IMR-90 (cell line): Measurements from ENCODE around the gene WNT10A. TPM values are rescaled to one million over a fixed set of nuclear protein-coding genes. Genes with fewer than 3 reads are reported as not detected.

ENCODE experiments used
- ATAC-seq: fragments of 200-7000 bp; cut with Tn5 transposase; 2 replicates; pipeline ENCODE4 v1.9.1; 2020; ENCODE audit warnings: low read depth, mild to moderate bottlenecking, moderate library complexity
- BruUV-seq: library from RNA; stranded (reverse); fragments of 400-500 nt; replicated peaks from 2 replicates; lab custom pipeline; 2021; lab: Mats Ljungman, UMichigan
- CTCF ChIA-PET: fragments of 300-600 bp; formaldehyde crosslinking; extraction: SDS; loops from one replicate; lab custom pipeline; 2021; ENCODE audit warnings: antibody characterized with exemption; lab: Yijun Ruan, JAX
- POLR2A ChIA-PET: fragments of 300-600 bp; sonication (Branson Sonifier 250); formaldehyde crosslinking; loops from one replicate; lab custom pipeline; 2022; ENCODE audit warnings: antibody characterized with exemption; ENCODE audit not compliant: unreplicated experiment; lab: Charles Lee
- DNase-seq: peaks from one replicate; pipeline ENCODE4 v3.0.0; 2013
- H2AFZ ChIP-seq: replicated peaks from 2 replicates; pipeline ENCODE3; 2013; ENCODE audit warnings: low read length, mild to moderate bottlenecking; ENCODE audit not compliant: poor library complexity
- H2AK5ac ChIP-seq: 2 replicates; pipeline ENCODE4 v1.6.1; 2013; ENCODE audit warnings: low read depth, low read length, inconsistent platforms
- H2AK9ac ChIP-seq: replicated peaks from 2 replicates; pipeline ENCODE3; 2013; ENCODE audit warnings: mild to moderate bottlenecking, low read depth, low read length, moderate library complexity; ENCODE audit not compliant: poor library complexity
- H2BK120ac ChIP-seq: 2 replicates; pipeline ENCODE4 v1.6.1; 2013; ENCODE audit warnings: low read depth, low read length, inconsistent platforms
- H2BK15ac ChIP-seq: 3 replicates; pipeline ENCODE4 v1.6.1; 2013; ENCODE audit warnings: low read depth, low read length, inconsistent platforms
- H2BK20ac ChIP-seq: 2 replicates; pipeline ENCODE4 v1.6.1; 2013; ENCODE audit warnings: low read depth, mild to moderate bottlenecking, inconsistent platforms, low read length, moderate library complexity
- H2BK5ac ChIP-seq: 2 replicates; pipeline ENCODE4 v1.6.1; 2013; ENCODE audit warnings: mild to moderate bottlenecking, low read depth, low read length, inconsistent platforms; ENCODE audit not compliant: poor library complexity, severe bottlenecking
- H3K14ac ChIP-seq: replicated peaks from 2 replicates; pipeline ENCODE4 v1.6.1; 2013; ENCODE audit warnings: low read depth, low read length, inconsistent platforms
- H3K18ac ChIP-seq: 2 replicates; pipeline ENCODE4 v1.6.1; 2013; ENCODE audit warnings: low read depth, low read length, control low read depth
- H3K23ac ChIP-seq: 2 replicates; pipeline ENCODE4 v1.6.1; 2013; ENCODE audit warnings: low read depth, low read length, inconsistent platforms
- H3K27ac ChIP-seq: 2 replicates; pipeline ENCODE4 v1.5.1; 2013; ENCODE audit warnings: mild to moderate bottlenecking, control low read depth, low read length; ENCODE audit not compliant: insufficient read depth
- H3K27me3 ChIP-seq: 2 replicates; pipeline ENCODE4 v1.6.1; 2013; ENCODE audit warnings: low read length; ENCODE audit not compliant: control insufficient read depth, insufficient read depth
- H3K36me3 ChIP-seq: 2 replicates; pipeline ENCODE4 v1.6.1; 2013; ENCODE audit warnings: low read length, mixed read lengths; ENCODE audit not compliant: control insufficient read depth, insufficient read depth
- H3K4ac ChIP-seq: 2 replicates; pipeline ENCODE4 v1.6.1; 2013; ENCODE audit warnings: low read depth, low read length, inconsistent platforms
- H3K4me1 ChIP-seq: 2 replicates; pipeline ENCODE4 v1.6.1; 2013; ENCODE audit warnings: low read length, mixed read lengths; ENCODE audit not compliant: control insufficient read depth, insufficient read depth
- H3K4me2 ChIP-seq: 2 replicates; pipeline ENCODE4 v1.6.1; 2013; ENCODE audit warnings: low read depth, mild to moderate bottlenecking, control low read depth, low read length, moderate library complexity
- H3K4me3 ChIP-seq: 2 replicates; pipeline ENCODE4 v1.5.1; 2013; ENCODE audit warnings: low read depth, mild to moderate bottlenecking, control low read depth, low read length, moderate library complexity; ENCODE audit not compliant: insufficient read depth
- H3K56ac ChIP-seq: 2 replicates; pipeline ENCODE4 v1.6.1; 2013; ENCODE audit warnings: low read length, inconsistent platforms; ENCODE audit not compliant: insufficient read depth; ENCODE audit errors: extremely low read depth
- H3K79me1 ChIP-seq, 2 experiments: 2 replicates each; pipeline ENCODE4 v1.6.1; 2013; ENCODE audit warnings: low read length in 2 of 2, inconsistent platforms in 1 of 2, low read depth in 1 of 2
- H3K9ac ChIP-seq: 2 replicates; pipeline ENCODE4 v1.6.1; 2013; ENCODE audit warnings: low read depth, low read length, control low read depth
- H3K9me1 ChIP-seq: 2 replicates; pipeline ENCODE4 v1.6.1; 2013; ENCODE audit warnings: low read length, inconsistent platforms; ENCODE audit not compliant: insufficient read depth
- H3K9me3 ChIP-seq: 2 replicates; pipeline ENCODE4 v1.6.1; 2013; ENCODE audit warnings: low read length; ENCODE audit not compliant: control insufficient read depth, insufficient read depth
- H4K20me1 ChIP-seq: 2 replicates; pipeline ENCODE4 v1.6.1; 2013; ENCODE audit warnings: low read length, inconsistent platforms; ENCODE audit not compliant: insufficient read depth
- H4K5ac ChIP-seq: 2 replicates; pipeline ENCODE4 v1.6.1; 2013; ENCODE audit warnings: mild to moderate bottlenecking, low read depth, low read length, control low read depth
- H4K8ac ChIP-seq, 2 experiments: 2 replicates each; pipeline ENCODE4 v1.6.1; 2013; ENCODE audit warnings: low read depth in 2 of 2, low read length in 2 of 2, control low read depth in 1 of 2, inconsistent platforms in 1 of 2
- H4K91ac ChIP-seq: 2 replicates; pipeline ENCODE4 v1.6.1; 2013; ENCODE audit warnings: low read depth, low read length, inconsistent platforms; ENCODE audit not compliant: insufficient read depth
- CTCF ChIP-seq: conservative IDR thresholded peaks from 2 replicates; pipeline ENCODE4 v1.5.1; 2012; ENCODE audit warnings: mild to moderate bottlenecking, low read depth, low read length, improper control_type of control experiment
- MAZ ChIP-seq: IDR thresholded peaks from 2 replicates; pipeline ENCODE4 v1.6.1; 2012; ENCODE audit warnings: low read depth, mild to moderate bottlenecking, low read length, improper control_type of control experiment, moderate library complexity, borderline replicate concordance
- MXI1 ChIP-seq: IDR thresholded peaks from 2 replicates; pipeline ENCODE4 v1.6.1; 2012; ENCODE audit warnings: low read depth, mild to moderate bottlenecking, low read length, moderate library complexity, borderline replicate concordance
- WGBS, 2 experiments: methylation state at CpG; one replicate each; pipeline versions ENCODE4 v1.1.5 to v1.1.7; 2013; ENCODE audit warnings: missing lambda C conversion rate in 2 of 2; ENCODE audit not compliant: insufficient read length in 1 of 2; ENCODE audit errors: extremely low coverage in 2 of 2; 5-methylcytosine and 5-hydroxymethylcytosine counted together
- dilution Hi-C: fragments of 300-500 bp; cut with HindIII; formaldehyde crosslinking; loops from one replicate; pipeline ENCODE4 v1.14.3; 2018; ENCODE audit warnings: low sequenced_read_pairs; ENCODE audit not compliant: unreplicated experiment
- in situ Hi-C: fragments of 300-500 bp; cut with MboI; formaldehyde crosslinking; loops from 3 replicates; pipeline ENCODE4 v1.14.3; 2019; ENCODE audit warnings: low sequenced_read_pairs, inconsistent platforms, mixed read lengths
- intact Hi-C: fragments of 100-400 bp; cut with micrococcal nuclease; formaldehyde crosslinking; loops from 2 replicates; pipeline ENCODE4 v1.10.0; 2022
- polyA plus RNA-seq, 3 experiments: library from polyadenylated mRNA; depleted of rRNA; stranded (reverse); fragments of >200 nt; gene quantifications; 2 replicates each; pipeline ENCODE4 v1.2.3, GENCODE V29; 2012; ENCODE audit warnings: low replicate concordance in 1 of 3
- total RNA-seq: library from RNA; depleted of rRNA; stranded (reverse); fragments of >200 nt; gene quantifications from 2 replicates; pipeline ENCODE4 v1.2.3, GENCODE V29; 2012
- TF ChIP-seq, protein P1 (sequence below): fragments of 150-350 bp; IDR thresholded peaks from 2 replicates; pipeline ENCODE4 v1.6.1; 2016; ENCODE audit warnings: low read depth, mild to moderate bottlenecking, low read length, moderate library complexity, borderline replicate concordance

WNT10A gene
- total and polyA plus RNA-seq, 2 of the 4 experiments (the other 2 are of a cell fraction): not detected

DNA sequence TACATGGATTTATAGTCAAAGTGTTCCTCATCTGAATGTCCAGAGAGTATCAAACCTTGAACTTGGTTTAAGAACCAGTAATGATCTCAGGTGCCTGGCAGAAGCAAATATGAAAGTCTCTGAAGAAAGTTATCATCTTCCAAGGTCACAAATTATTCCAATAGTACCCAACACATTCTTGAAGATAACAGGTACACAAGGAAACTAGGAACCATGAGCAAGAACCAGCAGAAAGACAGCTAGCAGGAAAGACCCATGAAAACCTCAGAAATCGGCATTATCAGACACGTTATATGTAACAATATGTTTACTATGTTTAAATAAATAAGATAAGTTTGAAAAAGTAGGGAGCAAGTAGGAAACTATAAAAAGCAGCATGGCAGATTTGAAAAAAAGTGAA lies 43.2 kb upstream of the WNT10A start:
- no peaks in the 10 kb centered on the region for H3K9me1 ChIP-seq
- no peak overlapping the region for H3K9ac ChIP-seq
- H3K36me3 ChIP-seq: no peaks in the 10 kb centered on the region
- H3K4ac ChIP-seq: no peak overlapping the region
- no peak overlapping the region for H3K14ac ChIP-seq
- in situ Hi-C loops: no loop called here
- no TSS peak for BruUV-seq
- no peak overlapping the region for H2BK15ac ChIP-seq
- no peak overlapping the region for H2AK9ac ChIP-seq
- ChIA-PET CTCF (interaction anchor here (0.7 kb wide), 1 partner anchor 127 kb away, joined by 4 read pairs; no protein-coding TSS in a partner anchor), POLR2A (no interaction called here)
- no peak overlapping the region for H4K5ac ChIP-seq
- no peak overlapping the region for H3K56ac ChIP-seq
- TF ChIP-seq CTCF (no peak), MAZ (no peak), MXI1 (no peak)
- TF ChIP-seq, protein P1, sequence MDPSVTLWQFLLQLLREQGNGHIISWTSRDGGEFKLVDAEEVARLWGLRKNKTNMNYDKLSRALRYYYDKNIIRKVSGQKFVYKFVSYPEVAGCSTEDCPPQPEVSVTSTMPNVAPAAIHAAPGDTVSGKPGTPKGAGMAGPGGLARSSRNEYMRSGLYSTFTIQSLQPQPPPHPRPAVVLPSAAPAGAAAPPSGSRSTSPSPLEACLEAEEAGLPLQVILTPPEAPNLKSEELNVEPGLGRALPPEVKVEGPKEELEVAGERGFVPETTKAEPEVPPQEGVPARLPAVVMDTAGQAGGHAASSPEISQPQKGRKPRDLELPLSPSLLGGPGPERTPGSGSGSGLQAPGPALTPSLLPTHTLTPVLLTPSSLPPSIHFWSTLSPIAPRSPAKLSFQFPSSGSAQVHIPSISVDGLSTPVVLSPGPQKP: no peak
- no peak overlapping the region for H4K8ac ChIP-seq
- no peak overlapping the region for H2BK120ac ChIP-seq
- H2BK20ac ChIP-seq: no peak overlapping the region
- dilution Hi-C loops: no loop called here
- H3K23ac ChIP-seq: no peak overlapping the region
- 0 out of 2 replicates have a peak, but pooled peaks cover 2% of the 10 kb centered on the region for H3K9me3 ChIP-seq
- no peak for DNase-seq
- WGBS, 2 experiments: no CpG with 5 or more reads among the region's 2 CpGs
- intact Hi-C loops: loop anchor here (5.0 kb wide), 1 partner anchor 55 kb away; the partner anchor contains the start of gene CYP27A1
- no peak overlapping the region for H2BK5ac ChIP-seq
- H4K20me1 ChIP-seq: no peaks in the 10 kb centered on the region
- H3K4me1 ChIP-seq: no peaks in the 10 kb centered on the region; the same call in 1 of the 2 replicates
- no peak for ATAC-seq
- H4K91ac ChIP-seq: no peak overlapping the region
- H3K27me3 ChIP-seq: peaks cover 29% of the 10 kb centered on the region
- no peak overlapping the region for H3K4me3 ChIP-seq
- no peak overlapping the region for H2AFZ ChIP-seq
- H3K18ac ChIP-seq: no peak overlapping the region
- H3K27ac ChIP-seq: no peak overlapping the region
- H3K79me1 ChIP-seq: no peaks in the 10 kb centered on the region
- H3K4me2 ChIP-seq: no peak overlapping the region
- no peak overlapping the region for H2AK5ac ChIP-seq
